SK-N-SH (cell line): ENCODE results near the gene CNPY2. TPM values are rescaled to one million over a fixed set of nuclear protein-coding genes. Genes with fewer than 3 reads are reported as not detected.

Experiments used
- CTCF ChIA-PET: fragments of 300-600, 350-600 bp; formaldehyde crosslinking; extraction: SDS; loops from one replicate; lab custom pipeline; 2021; lab: Yijun Ruan, JAX
- POLR2A ChIA-PET: fragments of 350-600 bp; sonication (Branson Sonifier 250); formaldehyde crosslinking; extraction: SDS; loops from one replicate; lab custom pipeline; 2020; ENCODE audit warnings: antibody characterized with exemption, inconsistent platforms; lab: Yijun Ruan, JAX
- DNase-seq: peaks from one replicate; pipeline ENCODE4 v3.0.0; 2012
- H2AFZ ChIP-seq: fragments of 200-600 bp; sonication (generic); 2 replicates; pipeline ENCODE4 v1.8.1; 2016; ENCODE audit warnings: antibody characterized with exemption, mild to moderate bottlenecking, low read depth
- H3F3A ChIP-seq: fragments of 200-600 bp; sonication (generic); replicated peaks from 2 replicates; pipeline ENCODE3; 2016; ENCODE audit warnings: antibody characterized with exemption, mild to moderate bottlenecking; ENCODE audit not compliant: insufficient read depth
- H3K27ac ChIP-seq, 2 experiments: fragments of 200-500 bp in 1 of 2; fragments of 200-600 bp in 1 of 2; sonication (Bioruptor generic) in 1 of 2; sonication (generic), shearing (Covaris generic) in 1 of 2; 2 replicates each; pipeline versions ENCODE4 v1.5.1 to v1.6.1; 2014 to 2016; ENCODE audit warnings: low read depth in 2 of 2, inconsistent platforms in 1 of 2, low read length in 1 of 2, mild to moderate bottlenecking in 1 of 2, mixed read lengths in 1 of 2
- H3K27me3 ChIP-seq: fragments of 200-600 bp; sonication (generic), shearing (Covaris generic); 2 replicates; pipeline ENCODE4 v1.6.1; 2016; ENCODE audit warnings: mixed run types; ENCODE audit not compliant: insufficient read depth
- H3K36me3 ChIP-seq, 2 experiments: fragments of 200-500 bp in 1 of 2; fragments of 200-600 bp in 1 of 2; sonication (Bioruptor generic) in 1 of 2; sonication (generic) in 1 of 2; replicated peaks in 1 of 2; 2 replicates each; pipeline versions ENCODE3 to v1.5.1; 2014 to 2016; ENCODE audit warnings: low read length in 1 of 2, mild to moderate bottlenecking in 1 of 2; ENCODE audit not compliant: insufficient read depth in 2 of 2, control insufficient read depth in 1 of 2
- H3K4me1 ChIP-seq, 2 experiments: fragments of 200-500 bp in 1 of 2; fragments of 200-600 bp in 1 of 2; sonication (Bioruptor generic) in 1 of 2; sonication (generic), shearing (Covaris generic) in 1 of 2; 2 replicates each; pipeline versions ENCODE4 v1.5.1 to v1.6.1; 2014 to 2016; ENCODE audit warnings: low read depth in 1 of 2, low read length in 1 of 2, mixed run types in 1 of 2; ENCODE audit not compliant: insufficient read depth in 2 of 2, control insufficient read depth in 1 of 2
- H3K4me2 ChIP-seq: fragments of 200-600 bp; sonication (generic), shearing (Covaris generic); 2 replicates; pipeline ENCODE4 v1.6.1; 2017; ENCODE audit warnings: mixed run types
- H3K4me3 ChIP-seq, 2 experiments: fragments of 200-500 bp in 1 of 2; fragments of 200-600 bp in 1 of 2; sonication (Bioruptor generic) in 1 of 2; sonication (generic), shearing (Covaris generic) in 1 of 2; 2 replicates each; pipeline versions ENCODE4 v1.5.1 to v1.8.1; 2014 to 2016; ENCODE audit warnings: low read depth in 2 of 2, inconsistent platforms in 1 of 2, low read length in 1 of 2, mild to moderate bottlenecking in 1 of 2, mixed read lengths in 1 of 2, moderate library complexity in 1 of 2
- H3K79me2 ChIP-seq: fragments of 200-600 bp; sonication (generic); 2 replicates; pipeline ENCODE4 v1.8.1; 2017; ENCODE audit warnings: mild to moderate bottlenecking; ENCODE audit not compliant: insufficient read depth
- H3K9ac ChIP-seq: fragments of 200-600 bp; sonication (generic); 2 replicates; pipeline ENCODE4 v1.6.1; 2017; ENCODE audit warnings: mixed run types
- H3K9me2 ChIP-seq: fragments of 200-600 bp; sonication (generic); 2 replicates; pipeline ENCODE4 v1.6.1; 2017; ENCODE audit warnings: mixed run types
- H3K9me3 ChIP-seq: fragments of 200-600 bp; sonication (generic); 2 replicates; pipeline ENCODE4 v1.6.1; 2017; ENCODE audit warnings: mixed run types, mild to moderate bottlenecking, moderate library complexity
- H4K20me1 ChIP-seq: fragments of 200-600 bp; sonication (generic); 2 replicates; pipeline ENCODE4 v1.6.1; 2017; ENCODE audit warnings: mild to moderate bottlenecking, mixed run types; ENCODE audit not compliant: insufficient read depth
- CHD2 ChIP-seq: fragments of 150-350 bp; IDR thresholded peaks from 2 replicates; pipeline ENCODE4 v1.6.1; 2018; ENCODE audit warnings: low read length; ENCODE audit not compliant: partially characterized antibody
- ELF1 ChIP-seq: IDR thresholded peaks from 2 replicates; pipeline ENCODE4 v1.4.0; 2012
- EP300 ChIP-seq, 2 experiments: IDR thresholded peaks; 2 replicates each; pipeline versions ENCODE4 v1.4.0 to v1.6.1; 2012; ENCODE audit warnings: borderline replicate concordance in 1 of 2, low read depth in 1 of 2, low read length in 1 of 2
- EZH2phosphoT487 ChIP-seq: fragments of 200-600 bp; sonication (generic); IDR thresholded peaks from 2 replicates; pipeline ENCODE4 v1.6.1; 2017; ENCODE audit warnings: low read depth, mixed run types, mild to moderate bottlenecking, antibody characterized with exemption, moderate library complexity, borderline replicate concordance
- FOXM1 ChIP-seq: IDR thresholded peaks from 2 replicates; pipeline ENCODE4 v1.4.0; 2012; ENCODE audit warnings: low read depth, mild to moderate bottlenecking
- GABPA ChIP-seq: IDR thresholded peaks from 2 replicates; pipeline ENCODE4 v1.4.0; 2012; ENCODE audit warnings: low read depth, mild to moderate bottlenecking
- IRF3 ChIP-seq: fragments of 150-350 bp; IDR thresholded peaks from 2 replicates; pipeline ENCODE4 v1.6.1; 2016; ENCODE audit warnings: mild to moderate bottlenecking, low read depth, low read length
- JUND ChIP-seq: IDR thresholded peaks from 2 replicates; pipeline ENCODE4 v1.4.0; 2012
- MAX ChIP-seq: IDR thresholded peaks from 2 replicates; pipeline ENCODE4 v1.4.0; 2012; ENCODE audit warnings: low read depth
- MEF2A ChIP-seq: IDR thresholded peaks from 2 replicates; pipeline ENCODE4 v1.4.0; 2012; ENCODE audit warnings: low read depth, borderline replicate concordance
- NFIC ChIP-seq: IDR thresholded peaks from 2 replicates; pipeline ENCODE4 v1.4.0; 2012; ENCODE audit warnings: borderline replicate concordance
- POLR2AphosphoS5 ChIP-seq: IDR thresholded peaks from 2 replicates; pipeline ENCODE4 v1.6.1; 2012; ENCODE audit warnings: low read depth, low read length
- RAD21 ChIP-seq: IDR thresholded peaks from 2 replicates; pipeline ENCODE4 v1.6.1; 2012; ENCODE audit warnings: mild to moderate bottlenecking, low read length
- RCOR1 ChIP-seq: fragments of 150-350 bp; IDR thresholded peaks from 2 replicates; pipeline ENCODE4 v1.6.1; 2017; ENCODE audit warnings: antibody characterized with exemption, low read length
- RXRA ChIP-seq: IDR thresholded peaks from 2 replicates; pipeline ENCODE4 v1.4.0; 2012; ENCODE audit warnings: low read depth, mild to moderate bottlenecking, borderline replicate concordance
- TCF12 ChIP-seq: IDR thresholded peaks from 2 replicates; pipeline ENCODE4 v1.4.0; 2012
- TEAD4 ChIP-seq: IDR thresholded peaks from 2 replicates; pipeline ENCODE4 v1.4.0; 2012; ENCODE audit warnings: mild to moderate bottlenecking, borderline replicate concordance; ENCODE audit not compliant: insufficient read depth
- WGBS: methylation state at CpG from one replicate; pipeline ENCODE4 v1.1.6; 2017; ENCODE audit warnings: low lambda C conversion rate; 5-methylcytosine and 5-hydroxymethylcytosine counted together
- polyA plus RNA-seq, 3 experiments: library from polyadenylated mRNA; depleted of rRNA; stranded (reverse); fragments of >200 nt; gene quantifications; 2 replicates each; pipeline ENCODE4 v1.2.3, GENCODE V29; 2012
- TF ChIP-seq, protein P1 (sequence below): IDR thresholded peaks from 2 replicates; pipeline ENCODE4 v1.4.0; 2012; ENCODE audit warnings: low read depth, borderline replicate concordance
- TF ChIP-seq, protein P2 (sequence below): IDR thresholded peaks from 2 replicates; pipeline ENCODE4 v1.6.1; 2012; ENCODE audit warnings: mild to moderate bottlenecking, low read depth, low read length, moderate library complexity

Gene CNPY2
- polyA plus RNA-seq, 1 of the 3 experiments (the other 2 are of a cell fraction), result 191 TPM

GRCh38 chr12:56315249-56315621 lies 553 bp downstream of the CNPY2 start (continued):
- TF ChIP-seq, protein P1, sequence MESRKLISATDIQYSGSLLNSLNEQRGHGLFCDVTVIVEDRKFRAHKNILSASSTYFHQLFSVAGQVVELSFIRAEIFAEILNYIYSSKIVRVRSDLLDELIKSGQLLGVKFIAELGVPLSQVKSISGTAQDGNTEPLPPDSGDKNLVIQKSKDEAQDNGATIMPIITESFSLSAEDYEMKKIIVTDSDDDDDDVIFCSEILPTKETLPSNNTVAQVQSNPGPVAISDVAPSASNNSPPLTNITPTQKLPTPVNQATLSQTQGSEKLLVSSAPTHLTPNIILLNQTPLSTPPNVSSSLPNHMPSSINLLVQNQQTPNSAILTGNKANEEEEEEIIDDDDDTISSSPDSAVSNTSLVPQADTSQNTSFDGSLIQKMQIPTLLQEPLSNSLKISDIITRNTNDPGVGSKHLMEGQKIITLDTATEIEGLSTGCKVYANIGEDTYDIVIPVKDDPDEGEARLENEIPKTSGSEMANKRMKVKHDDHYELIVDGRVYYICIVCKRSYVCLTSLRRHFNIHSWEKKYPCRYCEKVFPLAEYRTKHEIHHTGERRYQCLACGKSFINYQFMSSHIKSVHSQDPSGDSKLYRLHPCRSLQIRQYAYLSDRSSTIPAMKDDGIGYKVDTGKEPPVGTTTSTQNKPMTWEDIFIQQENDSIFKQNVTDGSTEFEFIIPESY, result no peak
- TF ChIP-seq NFIC (no peak), IRF3 (no peak), RCOR1 (no peak), ELF1 (no peak), FOXM1 (no peak), JUND (no peak), EP300 (IDR thresholded peaks at IDR 0.05; ENCODE audit: borderline replicate concordance in 1 of 2, low read depth in 1 of 2, low read length in 1 of 2) (no peak)

DNA sequence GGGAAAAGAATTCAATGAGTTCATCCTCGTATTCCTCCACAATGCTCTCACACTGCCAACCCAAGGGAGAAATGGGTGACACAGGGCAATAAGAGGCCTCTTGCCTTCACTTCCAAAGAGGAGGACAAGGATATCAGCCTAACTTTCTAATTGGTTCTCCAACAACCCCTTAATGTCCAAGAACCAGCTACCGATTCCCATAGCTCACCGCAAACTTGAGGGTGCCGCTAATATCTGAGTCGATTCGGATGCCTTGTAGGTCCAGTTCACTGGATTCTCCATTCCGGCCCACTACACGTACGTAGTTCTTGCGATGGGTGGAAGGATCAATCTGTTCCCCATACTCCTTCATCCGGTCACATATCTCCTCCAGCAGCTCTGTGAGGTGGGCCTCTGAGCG lies 4.8 kb downstream of the CNPY2 start:
- Histone ChIP-seq H4K20me1 (no peaks in the 10 kb centered on the region), H3K27ac (no peak overlapping the region), H3K27me3 (no peaks in the 10 kb centered on the region), H3F3A (peaks cover 4% of the 10 kb centered on the region), H3K36me3 (peaks cover 17 to 45% of the 10 kb centered on the region in 2 experiments), H3K4me3 (no peak overlapping the region), H3K4me2 (no peak overlapping the region), H3K9me2 (no peaks in the 10 kb centered on the region), H3K9ac (no peak overlapping the region), H3K4me1 (peaks cover 5 to 6% of the 10 kb centered on the region in 2 experiments; a peak in 1 of 4 replicates), H3K79me2 (peaks cover 30% of the 10 kb centered on the region), H3K9me3 (no peaks in the 10 kb centered on the region), H2AFZ (no peak overlapping the region)
- TF ChIP-seq RCOR1, result no peak
- no peak for TF ChIP-seq EZH2phosphoT487
- no peak for TF ChIP-seq CHD2
- TF ChIP-seq EP300 (IDR thresholded peaks at IDR 0.05; ENCODE audit: borderline replicate concordance in 1 of 2, low read depth in 1 of 2, low read length in 1 of 2), result no peak
- ChIA-PET CTCF (interaction anchor here (1.4 to 2.1 kb wide), 4 partner anchors 19 to 153 kb away, joined by 3 to 6 read pairs (median 6); partner anchors contain the start of genes ANKRD52 and SMARCC2), POLR2A (no interaction called here)
- WGBS, result 97% methylated on average over 12 of the region's 12 CpGs
- DNase-seq, result no peak

DNA sequence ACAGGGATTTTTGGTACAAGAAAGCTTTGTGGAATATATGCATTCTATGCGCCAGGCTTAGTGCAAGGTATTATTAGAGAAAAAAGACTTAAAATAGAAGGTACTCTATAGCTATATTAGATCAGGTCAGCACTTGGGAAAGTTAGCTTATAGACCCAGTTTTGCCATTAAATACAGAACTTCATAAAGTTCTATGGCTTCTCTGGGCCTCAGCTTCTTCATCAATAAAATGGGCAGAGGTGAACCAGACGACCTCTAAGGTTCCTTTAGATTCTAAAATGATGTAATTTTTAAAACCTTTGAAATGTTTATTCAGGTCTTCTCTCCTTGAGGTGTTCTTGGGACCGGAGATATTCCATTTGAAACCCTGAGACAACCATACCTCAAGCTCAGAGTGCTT lies 7.1 kb downstream of the CNPY2 start:
- Histone ChIP-seq H3K4me1 (no peaks in the 10 kb centered on the region), H2AFZ (no peak overlapping the region), H3K27me3 (no peaks in the 10 kb centered on the region), H3K4me3 (no peak overlapping the region), H4K20me1 (no peaks in the 10 kb centered on the region), H3K9me2 (no peaks in the 10 kb centered on the region), H3K9ac (no peak overlapping the region), H3K79me2 (peaks cover 9% of the 10 kb centered on the region), H3K36me3 (peaks cover 17 to 47% of the 10 kb centered on the region in 2 experiments), H3F3A (peaks cover 6% of the 10 kb centered on the region), H3K4me2 (no peak overlapping the region), H3K9me3 (no peaks in the 10 kb centered on the region), H3K27ac (no peak overlapping the region)
- POLR2A ChIA-PET, result no interaction called here
- DNase-seq, result no peak
- TF ChIP-seq ELF1 (no peak), EZH2phosphoT487 (no peak), POLR2AphosphoS5 (no peak), TCF12 (no peak), RXRA (no peak), RAD21 (no peak), GABPA (no peak), TEAD4 (no peak), MEF2A (no peak), MAX (no peak), JUND (no peak)
- TF ChIP-seq, protein P2, sequence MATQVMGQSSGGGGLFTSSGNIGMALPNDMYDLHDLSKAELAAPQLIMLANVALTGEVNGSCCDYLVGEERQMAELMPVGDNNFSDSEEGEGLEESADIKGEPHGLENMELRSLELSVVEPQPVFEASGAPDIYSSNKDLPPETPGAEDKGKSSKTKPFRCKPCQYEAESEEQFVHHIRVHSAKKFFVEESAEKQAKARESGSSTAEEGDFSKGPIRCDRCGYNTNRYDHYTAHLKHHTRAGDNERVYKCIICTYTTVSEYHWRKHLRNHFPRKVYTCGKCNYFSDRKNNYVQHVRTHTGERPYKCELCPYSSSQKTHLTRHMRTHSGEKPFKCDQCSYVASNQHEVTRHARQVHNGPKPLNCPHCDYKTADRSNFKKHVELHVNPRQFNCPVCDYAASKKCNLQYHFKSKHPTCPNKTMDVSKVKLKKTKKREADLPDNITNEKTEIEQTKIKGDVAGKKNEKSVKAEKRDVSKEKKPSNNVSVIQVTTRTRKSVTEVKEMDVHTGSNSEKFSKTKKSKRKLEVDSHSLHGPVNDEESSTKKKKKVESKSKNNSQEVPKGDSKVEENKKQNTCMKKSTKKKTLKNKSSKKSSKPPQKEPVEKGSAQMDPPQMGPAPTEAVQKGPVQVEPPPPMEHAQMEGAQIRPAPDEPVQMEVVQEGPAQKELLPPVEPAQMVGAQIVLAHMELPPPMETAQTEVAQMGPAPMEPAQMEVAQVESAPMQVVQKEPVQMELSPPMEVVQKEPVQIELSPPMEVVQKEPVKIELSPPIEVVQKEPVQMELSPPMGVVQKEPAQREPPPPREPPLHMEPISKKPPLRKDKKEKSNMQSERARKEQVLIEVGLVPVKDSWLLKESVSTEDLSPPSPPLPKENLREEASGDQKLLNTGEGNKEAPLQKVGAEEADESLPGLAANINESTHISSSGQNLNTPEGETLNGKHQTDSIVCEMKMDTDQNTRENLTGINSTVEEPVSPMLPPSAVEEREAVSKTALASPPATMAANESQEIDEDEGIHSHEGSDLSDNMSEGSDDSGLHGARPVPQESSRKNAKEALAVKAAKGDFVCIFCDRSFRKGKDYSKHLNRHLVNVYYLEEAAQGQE, result no peak
- 81% methylated on average over 3 of the region's 3 CpGs for WGBS
- CTCF ChIA-PET, result interaction anchor here (0.7 to 1.6 kb wide), 4 partner anchors 50 to 163 kb away, joined by 3 to 6 read pairs (median 4); partner anchors contain the start of genes ANKRD52 and SMARCC2
